ENCODE data around the gene MBD3L3. TPM values are rescaled to one million over a fixed set of nuclear protein-coding genes. Genes with fewer than 3 reads are reported as not detected.
"Not testable (repeated sequence)": the region's sequence is repeated elsewhere in the genome, so short reads cannot be mapped to it uniquely, and the experiment has no call there.

Gene MBD3L3
- total RNA-seq, 2 donors from 2014 or later, result not detected

DNA sequence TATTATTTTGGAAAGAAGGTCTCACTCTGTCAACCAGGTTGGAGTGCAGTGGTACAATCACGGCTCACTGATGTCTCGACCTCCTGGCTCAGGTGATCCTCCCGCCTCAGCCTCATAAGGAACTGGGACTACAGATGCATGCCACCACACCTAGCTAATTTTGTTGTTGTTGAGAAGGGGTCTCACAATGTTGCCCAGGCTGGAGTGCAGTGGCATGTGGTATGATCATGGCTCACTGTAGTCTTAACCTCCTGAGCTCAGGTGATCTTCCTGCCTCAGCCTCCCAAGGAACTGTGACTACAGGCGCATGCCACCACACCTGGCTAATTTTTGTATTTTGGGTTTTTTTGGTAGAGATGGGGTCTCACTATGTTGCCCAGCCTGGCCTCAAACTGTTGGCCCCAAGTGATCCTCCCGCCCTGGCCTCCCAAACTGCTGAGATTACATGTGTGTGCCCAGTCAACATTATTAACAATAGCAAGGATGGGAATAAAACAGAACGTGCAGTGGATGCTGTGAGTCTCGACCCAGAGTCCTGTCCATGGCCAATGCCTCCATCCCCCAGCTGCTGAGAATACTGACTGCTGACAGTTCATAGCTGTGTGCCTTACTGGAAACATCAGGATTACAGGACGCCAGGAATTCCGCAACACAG is 5.4 kb upstream of the MBD3L3 start:
- TF ChIP-seq, protein P1, sequence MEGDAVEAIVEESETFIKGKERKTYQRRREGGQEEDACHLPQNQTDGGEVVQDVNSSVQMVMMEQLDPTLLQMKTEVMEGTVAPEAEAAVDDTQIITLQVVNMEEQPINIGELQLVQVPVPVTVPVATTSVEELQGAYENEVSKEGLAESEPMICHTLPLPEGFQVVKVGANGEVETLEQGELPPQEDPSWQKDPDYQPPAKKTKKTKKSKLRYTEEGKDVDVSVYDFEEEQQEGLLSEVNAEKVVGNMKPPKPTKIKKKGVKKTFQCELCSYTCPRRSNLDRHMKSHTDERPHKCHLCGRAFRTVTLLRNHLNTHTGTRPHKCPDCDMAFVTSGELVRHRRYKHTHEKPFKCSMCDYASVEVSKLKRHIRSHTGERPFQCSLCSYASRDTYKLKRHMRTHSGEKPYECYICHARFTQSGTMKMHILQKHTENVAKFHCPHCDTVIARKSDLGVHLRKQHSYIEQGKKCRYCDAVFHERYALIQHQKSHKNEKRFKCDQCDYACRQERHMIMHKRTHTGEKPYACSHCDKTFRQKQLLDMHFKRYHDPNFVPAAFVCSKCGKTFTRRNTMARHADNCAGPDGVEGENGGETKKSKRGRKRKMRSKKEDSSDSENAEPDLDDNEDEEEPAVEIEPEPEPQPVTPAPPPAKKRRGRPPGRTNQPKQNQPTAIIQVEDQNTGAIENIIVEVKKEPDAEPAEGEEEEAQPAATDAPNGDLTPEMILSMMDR (conservative IDR thresholded peaks at IDR 0.05), result no peak
- no peak overlapping the region for H3K27ac Mint-ChIP-seq
- WGBS, 2 experiments (ENCODE audit: insufficient coverage in 1 of 2, insufficient read length in 1 of 2), result 89 to 90% methylated on average over 5 to 9 of the region's 9 CpGs
- no peak overlapping the region for H3K4me3 ChIP-seq (ENCODE audit: low read length)
- H3K36me3 ChIP-seq (ENCODE audit: control insufficient read depth, insufficient read depth, low read length), result no peaks in the 10 kb centered on the region
- H3K27ac ChIP-seq (ENCODE audit: low read depth, low read length), result no peak overlapping the region
- no peaks in the 10 kb centered on the region for H3K27me3 Mint-ChIP-seq (ENCODE audit: insufficient read depth)
- H3K4me3 Mint-ChIP-seq, result no peak overlapping the region
- peaks cover 24% of the 10 kb centered on the region for H3K9me3 ChIP-seq (ENCODE audit: control insufficient read depth, low read length)
- no peak overlapping the region for H3K9ac ChIP-seq (ENCODE audit: extremely low read depth, low read length, poor library complexity, severe bottlenecking)
- H3K27me3 ChIP-seq (ENCODE audit: control insufficient read depth, insufficient read depth, low read length, poor library complexity, severe bottlenecking), result no peaks in the 10 kb centered on the region
- H3K36me3 Mint-ChIP-seq (ENCODE audit: low read depth), result peaks cover under 1% of the 10 kb centered on the region
- H3K4me1 Mint-ChIP-seq, result no peaks in the 10 kb centered on the region
- H3K4me1 ChIP-seq (ENCODE audit: control insufficient read depth, insufficient read depth, low read length), result no peaks in the 10 kb centered on the region
- DNase-seq, result no peak
- H3K9me3 Mint-ChIP-seq, result peaks cover 41% of the 10 kb centered on the region

DNA sequence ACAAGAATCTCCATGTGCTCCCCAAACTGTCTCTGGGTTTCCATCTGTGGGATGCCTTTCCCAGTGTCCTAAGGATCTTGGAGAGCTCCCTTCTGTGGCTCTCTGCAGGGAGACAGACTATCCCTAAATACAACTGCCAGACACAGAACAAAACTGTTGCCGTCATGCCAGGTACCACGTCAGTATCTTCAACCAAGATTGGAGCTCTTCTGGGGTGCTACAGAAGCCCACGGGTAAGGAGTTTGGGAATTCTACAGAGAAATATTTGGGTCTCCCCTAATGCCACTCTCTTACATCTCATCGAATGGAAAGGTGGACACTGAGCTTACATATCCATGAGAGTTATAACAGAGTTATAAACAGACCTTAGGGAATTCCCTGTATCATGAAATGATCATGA is 4.9 kb upstream of the MBD3L3 start:
- TF ChIP-seq, protein P1 (conservative IDR thresholded peaks at IDR 0.05), result no peak
- Histone ChIP-seq H3K27me3 (ENCODE audit: control insufficient read depth, insufficient read depth, low read length, poor library complexity, severe bottlenecking) (no peaks in the 10 kb centered on the region), H3K4me1 (ENCODE audit: control insufficient read depth, insufficient read depth, low read length) (no peaks in the 10 kb centered on the region), H3K4me3 (ENCODE audit: low read length) (no peak overlapping the region), H3K27ac (ENCODE audit: low read depth, low read length) (no peak overlapping the region), H3K36me3 (ENCODE audit: control insufficient read depth, insufficient read depth, low read length) (no peaks in the 10 kb centered on the region), H3K9me3 (ENCODE audit: control insufficient read depth, low read length) (peaks cover 19% of the 10 kb centered on the region), H3K9ac (ENCODE audit: extremely low read depth, low read length, poor library complexity, severe bottlenecking) (no peak overlapping the region)
- Mint-ChIP-seq H3K9me3 (peaks cover 36% of the 10 kb centered on the region), H3K27me3 (ENCODE audit: insufficient read depth) (no peaks in the 10 kb centered on the region), H3K4me1 (no peaks in the 10 kb centered on the region), H3K4me3 (no peak overlapping the region), H3K27ac (no peak overlapping the region), H3K36me3 (ENCODE audit: low read depth) (no peaks in the 10 kb centered on the region)
- 84 to 86% methylated on average over 3 to 4 of the region's 4 CpGs for WGBS, 2 experiments (ENCODE audit: insufficient coverage in 1 of 2, insufficient read length in 1 of 2)
- no peak for DNase-seq

- H3K9ac ChIP-seq (ENCODE audit: extremely low read depth, low read length, poor library complexity, severe bottlenecking); DNase-seq; H3K27me3 Mint-ChIP-seq (ENCODE audit: insufficient read depth); H3K4me1 ChIP-seq (ENCODE audit: control insufficient read depth, insufficient read depth, low read length); H3K27ac Mint-ChIP-seq; H3K9me3 ChIP-seq (ENCODE audit: control insufficient read depth, low read length); H3K4me1 Mint-ChIP-seq; H3K4me3 Mint-ChIP-seq; H3K36me3 Mint-ChIP-seq (ENCODE audit: low read depth); H3K4me3 ChIP-seq (ENCODE audit: low read length); H3K27me3 ChIP-seq (ENCODE audit: control insufficient read depth, insufficient read depth, low read length, poor library complexity, severe bottlenecking); H3K27ac ChIP-seq (ENCODE audit: low read depth, low read length); H3K36me3 ChIP-seq (ENCODE audit: control insufficient read depth, insufficient read depth, low read length): not testable (repeated sequence)
- 100% methylated on average over 1 of the region's 2 CpGs; no CpG with 5 or more reads in 1 of the 2 experiments for WGBS, 2 experiments (ENCODE audit: insufficient coverage in 1 of 2, insufficient read length in 1 of 2)
- H3K9me3 Mint-ChIP-seq, result peaks cover 18% of the 10 kb centered on the region
Observed at GRCh38 chr19:7059977-7060376, 1.5 kb upstream of the MBD3L3 start.

DNA sequence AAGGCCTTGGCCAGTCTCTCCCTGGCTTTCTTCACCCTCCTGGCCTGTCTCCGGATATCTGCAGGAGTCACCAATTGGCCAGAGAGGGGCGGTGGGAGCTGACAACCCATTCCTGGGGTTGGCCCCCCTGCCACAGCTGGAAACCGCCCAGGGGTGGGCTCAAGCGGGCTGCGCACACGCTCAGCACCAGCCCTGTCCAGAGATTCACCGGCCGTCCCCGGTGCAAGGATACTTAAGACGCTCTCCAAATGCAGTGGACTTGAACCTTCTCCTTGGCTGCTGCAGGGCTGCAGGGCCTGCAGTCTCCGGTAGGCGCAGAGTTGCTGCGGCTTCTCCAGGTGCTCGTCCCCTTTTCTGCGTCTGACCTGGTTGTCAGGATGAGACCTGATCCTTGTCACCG is 2.1 kb downstream of the MBD3L3 start:
- 83% methylated on average over 7 of the region's 16 CpGs; no CpG with 5 or more reads in 1 of the 2 experiments for WGBS, 2 experiments (ENCODE audit: insufficient coverage in 1 of 2, insufficient read length in 1 of 2)
- not testable (repeated sequence) for H3K36me3 ChIP-seq (ENCODE audit: control insufficient read depth, insufficient read depth, low read length); DNase-seq; H3K9ac ChIP-seq (ENCODE audit: extremely low read depth, low read length, poor library complexity, severe bottlenecking); H3K27ac Mint-ChIP-seq; H3K27ac ChIP-seq (ENCODE audit: low read depth, low read length); H3K4me1 ChIP-seq (ENCODE audit: control insufficient read depth, insufficient read depth, low read length); H3K9me3 ChIP-seq (ENCODE audit: control insufficient read depth, low read length); H3K27me3 ChIP-seq (ENCODE audit: control insufficient read depth, insufficient read depth, low read length, poor library complexity, severe bottlenecking); H3K4me1 Mint-ChIP-seq; H3K27me3 Mint-ChIP-seq (ENCODE audit: insufficient read depth); H3K4me3 ChIP-seq (ENCODE audit: low read length); H3K9me3 Mint-ChIP-seq; H3K36me3 Mint-ChIP-seq (ENCODE audit: low read depth); H3K4me3 Mint-ChIP-seq

GRCh38 chr19:7055679-7056078 is 2.8 kb downstream of the MBD3L3 start:
- not testable (repeated sequence) for DNase-seq; H3K9me3 ChIP-seq (ENCODE audit: control insufficient read depth, low read length); H3K9ac ChIP-seq (ENCODE audit: extremely low read depth, low read length, poor library complexity, severe bottlenecking); H3K4me1 Mint-ChIP-seq; H3K4me3 Mint-ChIP-seq; H3K27me3 ChIP-seq (ENCODE audit: control insufficient read depth, insufficient read depth, low read length, poor library complexity, severe bottlenecking); H3K9me3 Mint-ChIP-seq; H3K4me1 ChIP-seq (ENCODE audit: control insufficient read depth, insufficient read depth, low read length); H3K27ac Mint-ChIP-seq; H3K27me3 Mint-ChIP-seq (ENCODE audit: insufficient read depth); H3K36me3 ChIP-seq (ENCODE audit: control insufficient read depth, insufficient read depth, low read length); H3K27ac ChIP-seq (ENCODE audit: low read depth, low read length); H3K36me3 Mint-ChIP-seq (ENCODE audit: low read depth); H3K4me3 ChIP-seq (ENCODE audit: low read length)
- 85 to 91% methylated on average over 7 to 11 of the region's 14 CpGs for WGBS, 2 experiments (ENCODE audit: insufficient coverage in 1 of 2, insufficient read length in 1 of 2)
